Large intestine (tissue), 3 donors: Measurements from ENCODE around the gene SERPINE2. TPM values are rescaled to one million over a fixed set of nuclear protein-coding genes. Genes with fewer than 3 reads are reported as not detected.

Experiments
- DNase-seq, 2 donors: peaks; one replicate each; pipeline versions ENCODE4 v3.0.0 to v3.0.0-alpha.2; 2013
- H3K27ac ChIP-seq: one replicate; pipeline ENCODE4 v1.5.1; 2013; ENCODE audit warnings: low read length
- H3K27me3 ChIP-seq: 2 replicates; pipeline ENCODE4 v1.6.1; 2013; ENCODE audit warnings: low read length; ENCODE audit not compliant: control insufficient read depth, insufficient read depth
- H3K36me3 ChIP-seq: 2 replicates; pipeline ENCODE4 v1.6.1; 2013; ENCODE audit warnings: low read length; ENCODE audit not compliant: control insufficient read depth, insufficient read depth
- H3K4me1 ChIP-seq: one replicate; pipeline ENCODE4 v1.6.1; 2013; ENCODE audit warnings: low read length; ENCODE audit not compliant: control insufficient read depth, insufficient read depth
- H3K4me3 ChIP-seq: one replicate; pipeline ENCODE4 v1.5.1; 2013; ENCODE audit warnings: low read length
- H3K9me3 ChIP-seq: one replicate; pipeline ENCODE4 v1.6.1; 2013; ENCODE audit warnings: mild to moderate bottlenecking, low read depth, low read length, moderate library complexity; ENCODE audit not compliant: control insufficient read depth
- WGBS: methylation state at CpG from one replicate; pipeline ENCODE4 v1.1.5; 2013; ENCODE audit warnings: low lambda C conversion rate; ENCODE audit not compliant: insufficient coverage; 5-methylcytosine and 5-hydroxymethylcytosine counted together
- polyA plus RNA-seq: library from polyadenylated mRNA; unstranded; fragments of 120-200 nt; gene quantifications from one replicate; pipeline ENCODE4 v1.2.1, GENCODE V29; 2013

The SERPINE2 gene
- polyA plus RNA-seq, 1 donor = 72.4 TPM

DNA sequence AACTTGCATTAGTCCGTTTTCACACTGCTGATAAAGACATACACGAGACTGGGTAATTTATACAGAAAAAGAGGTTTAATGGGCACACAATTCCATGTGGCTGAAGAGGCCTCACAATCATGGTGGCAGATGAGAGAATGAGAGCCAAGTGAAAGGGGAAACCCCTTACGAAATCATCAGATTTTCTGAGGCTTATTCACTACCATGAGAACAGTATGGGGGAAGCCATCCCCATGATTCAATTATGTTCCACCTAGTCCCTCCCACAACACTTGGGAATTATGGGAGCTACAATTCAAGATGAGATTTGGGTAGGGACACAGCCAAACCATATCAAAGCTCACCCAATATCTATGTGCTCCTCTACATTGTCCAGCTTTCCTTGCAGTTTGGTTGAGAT, 16.0 kb upstream of the SERPINE2 start:
- WGBS = 100% methylated on average over 2 of the region's 3 CpGs
- Histone ChIP-seq H3K27ac (no peak overlapping the region), H3K36me3 (no peaks in the 10 kb centered on the region), H3K9me3 (no peaks in the 10 kb centered on the region), H3K4me3 (no peak overlapping the region), H3K27me3 (no peaks in the 10 kb centered on the region), H3K4me1 (no peaks in the 10 kb centered on the region)
- no peak for DNase-seq

DNA sequence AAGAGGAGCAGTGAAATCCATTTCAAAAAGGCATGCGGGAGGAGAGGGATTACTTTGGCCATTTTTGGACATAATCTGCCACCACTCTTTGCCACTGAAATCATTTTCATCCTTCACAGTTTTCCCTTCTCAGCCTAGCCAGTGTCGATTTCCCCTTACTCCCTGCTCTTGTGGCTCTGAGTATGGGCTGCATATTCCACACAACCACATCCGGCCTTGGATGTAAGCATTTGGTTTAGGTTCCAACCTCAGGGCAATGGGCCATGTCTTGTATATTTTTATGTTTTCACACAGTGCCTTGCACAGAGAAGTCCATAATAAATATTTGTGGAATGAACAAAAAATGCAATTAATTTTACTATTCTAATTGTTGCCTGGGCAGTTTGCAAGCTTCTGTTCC, 7.7 kb upstream of the SERPINE2 start:
- no peak for DNase-seq
- Histone ChIP-seq H3K9me3 (no peaks in the 10 kb centered on the region), H3K27me3 (peaks cover 22% of the 10 kb centered on the region), H3K27ac (no peak overlapping the region), H3K4me3 (no peak overlapping the region), H3K36me3 (no peaks in the 10 kb centered on the region), H3K4me1 (no peaks in the 10 kb centered on the region)
- WGBS = 100% methylated on average over 1 of the region's 3 CpGs

DNA sequence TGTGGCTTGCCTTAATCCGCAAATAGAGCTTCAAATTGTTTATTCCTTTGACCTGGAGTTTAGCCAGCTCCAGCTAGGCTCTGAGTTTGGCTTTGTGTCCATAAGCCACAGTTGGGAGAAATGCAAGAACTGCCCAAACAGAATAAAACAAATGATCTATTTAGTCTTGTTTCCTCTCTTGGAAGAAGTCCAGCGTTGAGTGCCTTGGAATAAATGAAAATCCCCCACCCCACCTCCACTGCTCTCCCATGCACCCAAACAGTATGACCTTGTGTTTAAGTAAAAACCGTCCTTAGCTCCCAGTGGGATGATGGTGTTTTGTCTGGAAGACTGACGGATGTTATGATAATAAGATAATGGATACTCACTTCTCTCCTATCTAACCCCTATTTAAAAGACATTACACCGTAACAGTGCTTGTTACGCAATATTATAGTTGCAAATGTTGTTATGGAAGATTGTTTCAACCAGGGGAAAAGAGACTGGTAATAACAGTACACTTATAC, 3.2 kb upstream of the SERPINE2 start:
- peaks cover 4% of the 10 kb centered on the region for H3K4me1 ChIP-seq
- no peak overlapping the region for H3K27ac ChIP-seq
- DNase-seq = peak in 1 of 2 donors; percentile 11
- no peaks in the 10 kb centered on the region for H3K36me3 ChIP-seq
- H3K27me3 ChIP-seq = peaks cover 49% of the 10 kb centered on the region
- H3K4me3 ChIP-seq = no peak overlapping the region
- H3K9me3 ChIP-seq = no peaks in the 10 kb centered on the region
- 78% methylated on average over 2 of the region's 6 CpGs for WGBS

DNA sequence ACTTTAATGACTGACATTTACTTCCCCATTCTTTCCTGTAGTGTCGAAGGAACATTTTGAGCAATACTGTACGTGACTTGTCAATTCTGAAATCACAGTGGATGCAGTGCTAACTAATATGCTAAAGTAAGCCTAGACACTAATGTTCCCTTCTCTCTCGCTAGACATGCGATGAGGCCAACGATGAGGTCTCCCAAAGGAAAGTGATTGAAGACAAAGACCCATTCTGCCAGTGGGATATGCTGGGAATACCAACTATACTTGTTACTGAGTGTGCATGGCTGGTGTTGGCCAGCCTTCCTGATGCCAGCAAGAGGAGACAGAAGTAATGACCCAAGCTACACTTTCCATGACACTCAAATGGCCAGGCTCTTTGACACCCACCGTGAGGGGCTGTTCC, 2.5 kb upstream of the SERPINE2 start:
- H3K9me3 ChIP-seq = no peaks in the 10 kb centered on the region
- peaks cover 55% of the 10 kb centered on the region for H3K27me3 ChIP-seq
- no peaks in the 10 kb centered on the region for H3K36me3 ChIP-seq
- WGBS = 86% methylated on average over 1 of the region's 6 CpGs
- H3K4me3 ChIP-seq = no peak overlapping the region
- H3K4me1 ChIP-seq = peaks cover 4% of the 10 kb centered on the region
- no peak overlapping the region for H3K27ac ChIP-seq
- no peak for DNase-seq

DNA sequence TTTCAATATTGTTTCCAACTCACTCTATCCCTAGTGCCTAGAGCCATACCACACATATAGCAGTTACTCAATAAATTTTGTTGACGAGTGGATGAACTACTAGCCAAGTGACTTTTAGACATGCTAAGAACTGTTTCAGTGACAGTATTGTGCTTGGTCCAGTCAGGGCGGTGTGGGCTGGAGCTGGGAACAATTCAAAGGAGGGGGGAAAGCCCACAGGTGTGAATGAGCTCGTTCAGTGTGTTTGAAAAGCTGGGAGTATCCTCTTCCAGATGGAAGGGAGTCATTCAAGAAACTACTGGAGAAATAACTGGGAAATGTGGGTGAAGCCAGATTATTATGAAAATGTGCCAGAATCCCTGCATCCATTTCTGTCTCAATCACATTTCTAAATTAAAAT, 1.7 kb upstream of the SERPINE2 start:
- H3K4me3 ChIP-seq = no peak overlapping the region
- no peak overlapping the region for H3K27ac ChIP-seq
- no peak for DNase-seq
- no CpG with 5 or more reads among the region's 3 CpGs for WGBS
- H3K9me3 ChIP-seq = no peaks in the 10 kb centered on the region
- no peaks in the 10 kb centered on the region for H3K36me3 ChIP-seq
- H3K27me3 ChIP-seq = peaks cover 59% of the 10 kb centered on the region
- peaks cover 4% of the 10 kb centered on the region for H3K4me1 ChIP-seq

- peaks cover 62% of the 10 kb centered on the region for H3K27me3 ChIP-seq
- H3K36me3 ChIP-seq = no peaks in the 10 kb centered on the region
- no CpG with 5 or more reads among the region's 21 CpGs for WGBS
- DNase-seq = no peak
- peaks cover 4% of the 10 kb centered on the region for H3K4me1 ChIP-seq
- H3K27ac ChIP-seq = no peak overlapping the region
- H3K9me3 ChIP-seq = no peaks in the 10 kb centered on the region
- H3K4me3 ChIP-seq = peak overlapping the region; percentile 25
These were observed 819 bp upstream of the SERPINE2 start for GRCh38 chr2:224039770-224040440.

GRCh38 chr2:224038830-224039079, 331 bp downstream of the SERPINE2 start:
- H3K27me3 ChIP-seq = peaks cover 58% of the 10 kb centered on the region
- no peaks in the 10 kb centered on the region for H3K36me3 ChIP-seq
- peak overlapping the region; percentile 39 for H3K4me3 ChIP-seq
- no CpG with 5 or more reads among the region's 35 CpGs for WGBS
- H3K27ac ChIP-seq = no peak overlapping the region
- no peaks in the 10 kb centered on the region for H3K9me3 ChIP-seq
- DNase-seq = no peak
- H3K4me1 ChIP-seq = peaks cover 4% of the 10 kb centered on the region

DNA sequence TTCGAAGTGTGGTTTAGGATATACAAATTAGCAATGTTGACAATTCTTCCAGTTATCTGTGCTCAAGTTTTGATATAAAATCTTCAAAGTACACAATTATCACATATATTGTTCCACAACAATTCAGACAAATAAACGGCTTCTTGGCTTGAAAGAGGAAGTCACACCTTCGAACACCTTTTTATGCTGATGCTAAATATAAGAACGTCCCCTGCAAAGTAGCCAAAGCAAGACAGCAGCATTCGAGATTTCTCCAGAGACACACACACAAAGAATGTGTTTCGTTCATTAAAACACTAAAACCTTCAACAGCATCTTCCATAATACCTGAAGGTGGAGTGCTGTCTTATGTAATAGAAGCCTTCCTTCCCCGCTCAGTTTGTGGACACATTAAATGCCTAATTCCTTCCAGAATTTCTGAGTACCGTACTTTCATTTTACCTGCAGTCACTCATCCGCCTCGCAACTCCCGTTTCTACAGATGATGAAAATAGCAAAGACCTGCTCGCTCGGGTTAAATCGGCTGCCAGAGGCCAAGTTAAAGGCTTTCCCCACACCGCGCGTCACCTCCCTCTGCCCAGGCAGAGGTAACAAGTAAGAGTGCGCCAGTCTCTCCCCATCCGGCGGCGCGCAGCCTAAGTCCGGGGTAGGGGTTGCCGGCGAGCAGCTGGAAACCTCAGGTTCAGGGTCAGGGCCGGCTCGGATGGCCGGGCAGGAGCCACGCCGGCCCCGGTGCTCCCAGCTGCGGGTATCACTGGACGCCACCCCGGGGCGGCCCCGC, 847 bp downstream of the SERPINE2 start:
- no peak overlapping the region for H3K27ac ChIP-seq
- WGBS = 0% methylated on average over 1 of the region's 36 CpGs

DNA sequence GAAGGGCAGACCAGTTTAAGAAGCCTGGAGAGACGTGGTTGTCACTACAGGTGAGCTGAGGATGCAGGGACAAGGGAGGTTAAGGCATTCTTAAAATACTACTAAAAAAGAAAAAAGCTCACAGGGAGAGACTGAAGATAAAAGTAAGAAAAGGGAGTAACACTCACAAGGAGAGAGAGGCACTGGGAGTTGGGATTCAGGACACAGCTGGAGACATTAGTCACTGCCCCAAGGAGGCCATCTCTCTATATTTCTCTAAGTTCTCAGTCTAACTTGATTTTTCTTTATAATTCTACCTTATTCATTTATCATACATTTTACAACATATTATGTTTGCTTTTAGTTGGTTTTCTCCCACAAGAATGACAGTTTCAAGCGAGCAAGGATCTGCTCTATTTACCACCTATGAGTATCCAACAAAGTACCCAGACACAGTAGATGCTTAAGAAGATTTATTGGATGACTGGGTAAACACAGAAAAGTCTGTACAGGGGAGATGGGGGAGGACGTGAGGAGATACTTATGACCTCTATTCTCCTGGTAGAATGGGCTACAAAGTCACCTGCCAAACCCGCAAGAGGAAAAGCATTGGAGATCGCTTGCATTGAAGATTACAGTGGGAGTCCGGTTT, 2.2 kb downstream of the SERPINE2 start:
- peaks cover 50% of the 10 kb centered on the region for H3K27me3 ChIP-seq
- WGBS = no CpG with 5 or more reads among the region's 6 CpGs

More for the DNA sequence above, 847 bp downstream of the SERPINE2 start:
- no peaks in the 10 kb centered on the region for H3K9me3 ChIP-seq
- no peaks in the 10 kb centered on the region for H3K36me3 ChIP-seq
- DNase-seq = peak; percentile 38 to 57
- peaks cover 4% of the 10 kb centered on the region for H3K4me1 ChIP-seq
- H3K27me3 ChIP-seq = peaks cover 57% of the 10 kb centered on the region
- peak overlapping the region; percentile 39 for H3K4me3 ChIP-seq

GRCh38 chr2:224034017-224034416, 5.1 kb downstream of the SERPINE2 start:
- Histone ChIP-seq H3K27ac (no peak overlapping the region), H3K9me3 (no peaks in the 10 kb centered on the region), H3K4me3 (no peak overlapping the region), H3K27me3 (peaks cover 29% of the 10 kb centered on the region), H3K4me1 (peaks cover 12% of the 10 kb centered on the region), H3K36me3 (no peaks in the 10 kb centered on the region)
- no peak for DNase-seq
- no CpG with 5 or more reads among the region's 5 CpGs for WGBS

More for the DNA sequence above, 2.2 kb downstream of the SERPINE2 start:
- Histone ChIP-seq H3K4me1 (peaks cover 4% of the 10 kb centered on the region), H3K4me3 (no peak overlapping the region), H3K27ac (no peak overlapping the region), H3K36me3 (no peaks in the 10 kb centered on the region), H3K9me3 (no peaks in the 10 kb centered on the region)
- no peak for DNase-seq
